IMR-90 (cell line): ENCODE data around the gene CHCT1. TPM values are rescaled to one million over a fixed set of nuclear protein-coding genes. Genes with fewer than 3 reads are reported as not detected.

Source experiments
- ATAC-seq: fragments of 200-7000 bp; cut with Tn5 transposase; 2 replicates; pipeline ENCODE4 v1.9.1; 2020; ENCODE audit warnings: low read depth, mild to moderate bottlenecking, moderate library complexity
- BruUV-seq: library from RNA; stranded (reverse); fragments of 400-500 nt; replicated peaks from 2 replicates; lab custom pipeline; 2021; lab: Mats Ljungman, UMichigan
- CTCF ChIA-PET: fragments of 300-600 bp; formaldehyde crosslinking; extraction: SDS; loops from one replicate; lab custom pipeline; 2021; ENCODE audit warnings: antibody characterized with exemption; lab: Yijun Ruan, JAX
- POLR2A ChIA-PET: fragments of 300-600 bp; sonication (Branson Sonifier 250); formaldehyde crosslinking; loops from one replicate; lab custom pipeline; 2022; ENCODE audit warnings: antibody characterized with exemption; ENCODE audit not compliant: unreplicated experiment; lab: Charles Lee
- DNase-seq: peaks from one replicate; pipeline ENCODE4 v3.0.0; 2013
- H2AFZ ChIP-seq: replicated peaks from 2 replicates; pipeline ENCODE3; 2013; ENCODE audit warnings: low read length, mild to moderate bottlenecking; ENCODE audit not compliant: poor library complexity
- H2AK5ac ChIP-seq: 2 replicates; pipeline ENCODE4 v1.6.1; 2013; ENCODE audit warnings: low read depth, low read length, inconsistent platforms
- H2AK9ac ChIP-seq: replicated peaks from 2 replicates; pipeline ENCODE3; 2013; ENCODE audit warnings: mild to moderate bottlenecking, low read depth, low read length, moderate library complexity; ENCODE audit not compliant: poor library complexity
- H2BK120ac ChIP-seq: 2 replicates; pipeline ENCODE4 v1.6.1; 2013; ENCODE audit warnings: low read depth, low read length, inconsistent platforms
- H2BK15ac ChIP-seq: 3 replicates; pipeline ENCODE4 v1.6.1; 2013; ENCODE audit warnings: low read depth, low read length, inconsistent platforms
- H2BK20ac ChIP-seq: 2 replicates; pipeline ENCODE4 v1.6.1; 2013; ENCODE audit warnings: low read depth, mild to moderate bottlenecking, inconsistent platforms, low read length, moderate library complexity
- H2BK5ac ChIP-seq: 2 replicates; pipeline ENCODE4 v1.6.1; 2013; ENCODE audit warnings: mild to moderate bottlenecking, low read depth, low read length, inconsistent platforms; ENCODE audit not compliant: poor library complexity, severe bottlenecking
- H3K14ac ChIP-seq: replicated peaks from 2 replicates; pipeline ENCODE4 v1.6.1; 2013; ENCODE audit warnings: low read depth, low read length, inconsistent platforms
- H3K18ac ChIP-seq: 2 replicates; pipeline ENCODE4 v1.6.1; 2013; ENCODE audit warnings: low read depth, low read length, control low read depth
- H3K23ac ChIP-seq: 2 replicates; pipeline ENCODE4 v1.6.1; 2013; ENCODE audit warnings: low read depth, low read length, inconsistent platforms
- H3K27ac ChIP-seq: 2 replicates; pipeline ENCODE4 v1.5.1; 2013; ENCODE audit warnings: mild to moderate bottlenecking, control low read depth, low read length; ENCODE audit not compliant: insufficient read depth
- H3K27me3 ChIP-seq: 2 replicates; pipeline ENCODE4 v1.6.1; 2013; ENCODE audit warnings: low read length; ENCODE audit not compliant: control insufficient read depth, insufficient read depth
- H3K36me3 ChIP-seq: 2 replicates; pipeline ENCODE4 v1.6.1; 2013; ENCODE audit warnings: low read length, mixed read lengths; ENCODE audit not compliant: control insufficient read depth, insufficient read depth
- H3K4ac ChIP-seq: 2 replicates; pipeline ENCODE4 v1.6.1; 2013; ENCODE audit warnings: low read depth, low read length, inconsistent platforms
- H3K4me1 ChIP-seq: 2 replicates; pipeline ENCODE4 v1.6.1; 2013; ENCODE audit warnings: low read length, mixed read lengths; ENCODE audit not compliant: control insufficient read depth, insufficient read depth
- H3K4me2 ChIP-seq: 2 replicates; pipeline ENCODE4 v1.6.1; 2013; ENCODE audit warnings: low read depth, mild to moderate bottlenecking, control low read depth, low read length, moderate library complexity
- H3K4me3 ChIP-seq: 2 replicates; pipeline ENCODE4 v1.5.1; 2013; ENCODE audit warnings: low read depth, mild to moderate bottlenecking, control low read depth, low read length, moderate library complexity; ENCODE audit not compliant: insufficient read depth
- H3K56ac ChIP-seq: 2 replicates; pipeline ENCODE4 v1.6.1; 2013; ENCODE audit warnings: low read length, inconsistent platforms; ENCODE audit not compliant: insufficient read depth; ENCODE audit errors: extremely low read depth
- H3K79me1 ChIP-seq, 2 experiments: 2 replicates each; pipeline ENCODE4 v1.6.1; 2013; ENCODE audit warnings: low read length in 2 of 2, inconsistent platforms in 1 of 2, low read depth in 1 of 2
- H3K9ac ChIP-seq: 2 replicates; pipeline ENCODE4 v1.6.1; 2013; ENCODE audit warnings: low read depth, low read length, control low read depth
- H3K9me1 ChIP-seq: 2 replicates; pipeline ENCODE4 v1.6.1; 2013; ENCODE audit warnings: low read length, inconsistent platforms; ENCODE audit not compliant: insufficient read depth
- H3K9me3 ChIP-seq: 2 replicates; pipeline ENCODE4 v1.6.1; 2013; ENCODE audit warnings: low read length; ENCODE audit not compliant: control insufficient read depth, insufficient read depth
- H4K20me1 ChIP-seq: 2 replicates; pipeline ENCODE4 v1.6.1; 2013; ENCODE audit warnings: low read length, inconsistent platforms; ENCODE audit not compliant: insufficient read depth
- H4K5ac ChIP-seq: 2 replicates; pipeline ENCODE4 v1.6.1; 2013; ENCODE audit warnings: mild to moderate bottlenecking, low read depth, low read length, control low read depth
- H4K8ac ChIP-seq, 2 experiments: 2 replicates each; pipeline ENCODE4 v1.6.1; 2013; ENCODE audit warnings: low read depth in 2 of 2, low read length in 2 of 2, control low read depth in 1 of 2, inconsistent platforms in 1 of 2
- H4K91ac ChIP-seq: 2 replicates; pipeline ENCODE4 v1.6.1; 2013; ENCODE audit warnings: low read depth, low read length, inconsistent platforms; ENCODE audit not compliant: insufficient read depth
- BHLHE40 ChIP-seq: fragments of 150-350 bp; IDR thresholded peaks from 2 replicates; pipeline ENCODE4 v1.6.1; 2016; ENCODE audit warnings: mild to moderate bottlenecking, low read depth, low read length
- CEBPB ChIP-seq: IDR thresholded peaks from 2 replicates; pipeline ENCODE4 v1.6.1; 2012; ENCODE audit warnings: low read depth, low read length, improper control_type of control experiment
- CHD1 ChIP-seq: IDR thresholded peaks from 2 replicates; pipeline ENCODE4 v1.6.1; 2012; ENCODE audit warnings: low read depth, low read length, improper control_type of control experiment
- ELK1 ChIP-seq: fragments of 150-350 bp; IDR thresholded peaks from 2 replicates; pipeline ENCODE4 v1.6.1; 2016; ENCODE audit warnings: low read depth, mild to moderate bottlenecking, low read length, moderate library complexity, borderline replicate concordance
- FOS ChIP-seq: fragments of 150-350 bp; IDR thresholded peaks from 2 replicates; pipeline ENCODE4 v1.6.1; 2016; ENCODE audit warnings: low read depth, low read length
- MAFK ChIP-seq: IDR thresholded peaks from 2 replicates; pipeline ENCODE4 v1.6.1; 2012; ENCODE audit warnings: low read depth, low read length, improper control_type of control experiment
- MAZ ChIP-seq: IDR thresholded peaks from 2 replicates; pipeline ENCODE4 v1.6.1; 2012; ENCODE audit warnings: low read depth, mild to moderate bottlenecking, low read length, improper control_type of control experiment, moderate library complexity, borderline replicate concordance
- MXI1 ChIP-seq: IDR thresholded peaks from 2 replicates; pipeline ENCODE4 v1.6.1; 2012; ENCODE audit warnings: low read depth, mild to moderate bottlenecking, low read length, moderate library complexity, borderline replicate concordance
- NFE2L2 ChIP-seq: fragments of 150-350 bp; IDR thresholded peaks from 2 replicates; pipeline ENCODE4 v1.6.1; 2016; ENCODE audit warnings: low read depth, mild to moderate bottlenecking, low read length
- POLR2A ChIP-seq: IDR thresholded peaks from 2 replicates; pipeline ENCODE4 v1.6.1; 2012; ENCODE audit warnings: mild to moderate bottlenecking, low read depth, low read length
- RAD21 ChIP-seq: IDR thresholded peaks from 2 replicates; pipeline ENCODE4 v1.6.1; 2012; ENCODE audit warnings: low read length, improper control_type of control experiment
- RCOR1 ChIP-seq: IDR thresholded peaks from 2 replicates; pipeline ENCODE4 v1.6.1; 2012; ENCODE audit warnings: mild to moderate bottlenecking, low read length, improper control_type of control experiment; ENCODE audit not compliant: insufficient replicate concordance
- RFX5 ChIP-seq: IDR thresholded peaks from 2 replicates; pipeline ENCODE4 v1.8.0; 2012; ENCODE audit warnings: low read depth, mild to moderate bottlenecking, low read length, moderate library complexity
- SMC3 ChIP-seq: fragments of 150-350 bp; IDR thresholded peaks from 2 replicates; pipeline ENCODE4 v1.6.1; 2016; ENCODE audit warnings: low read depth, mild to moderate bottlenecking, antibody characterized with exemption, low read length, moderate library complexity
- USF2 ChIP-seq: fragments of 150-350 bp; IDR thresholded peaks from 2 replicates; pipeline ENCODE4 v1.6.1; 2017; ENCODE audit warnings: mild to moderate bottlenecking, antibody characterized with exemption, low read length, low read depth
- WGBS, 2 experiments: methylation state at CpG; one replicate each; pipeline versions ENCODE4 v1.1.5 to v1.1.7; 2013; ENCODE audit warnings: missing lambda C conversion rate in 2 of 2; ENCODE audit not compliant: insufficient read length in 1 of 2; ENCODE audit errors: extremely low coverage in 2 of 2; 5-methylcytosine and 5-hydroxymethylcytosine counted together
- dilution Hi-C: fragments of 300-500 bp; cut with HindIII; formaldehyde crosslinking; loops from one replicate; pipeline ENCODE4 v1.14.3; 2018; ENCODE audit warnings: low sequenced_read_pairs; ENCODE audit not compliant: unreplicated experiment
- in situ Hi-C: fragments of 300-500 bp; cut with MboI; formaldehyde crosslinking; loops from 3 replicates; pipeline ENCODE4 v1.14.3; 2019; ENCODE audit warnings: low sequenced_read_pairs, inconsistent platforms, mixed read lengths
- intact Hi-C: fragments of 100-400 bp; cut with micrococcal nuclease; formaldehyde crosslinking; loops from 2 replicates; pipeline ENCODE4 v1.10.0; 2022
- polyA plus RNA-seq, 3 experiments: library from polyadenylated mRNA; depleted of rRNA; stranded (reverse); fragments of >200 nt; gene quantifications; 2 replicates each; pipeline ENCODE4 v1.2.3, GENCODE V29; 2012; ENCODE audit warnings: low replicate concordance in 1 of 3
- total RNA-seq: library from RNA; depleted of rRNA; stranded (reverse); fragments of >200 nt; gene quantifications from 2 replicates; pipeline ENCODE4 v1.2.3, GENCODE V29; 2012
- TF ChIP-seq, protein P1 (sequence below): conservative IDR thresholded peaks from 2 replicates; pipeline ENCODE4 v1.5.1; 2012; ENCODE audit warnings: mild to moderate bottlenecking, low read depth, low read length, improper control_type of control experiment

The CHCT1 gene
- total and polyA plus RNA-seq, 2 of the 4 experiments (the other 2 are of a cell fraction) = not detected

- no peaks in the 10 kb centered on the region for H3K9me3 ChIP-seq
- H3K27me3 ChIP-seq = no peaks in the 10 kb centered on the region
- H4K20me1 ChIP-seq = no peaks in the 10 kb centered on the region; the same call in 1 of the 2 replicates
- peaks cover 18% of the 10 kb centered on the region for H3K36me3 ChIP-seq
- H3K18ac ChIP-seq = no peak overlapping the region
- intact Hi-C loops = no loop called here
- in situ Hi-C loops = no loop called here
- H3K4ac ChIP-seq = no peak overlapping the region
- TF ChIP-seq CHD1 (no peak), RFX5 (no peak), FOS (no peak), RCOR1 (no peak), BHLHE40 (no peak), MAFK (no peak), SMC3 (no peak), POLR2A (no peak), ELK1 (no peak), USF2 (no peak), RAD21 (no peak), MXI1 (no peak), CEBPB (no peak), NFE2L2 (no peak), MAZ (no peak)
- TF ChIP-seq, protein P1, sequence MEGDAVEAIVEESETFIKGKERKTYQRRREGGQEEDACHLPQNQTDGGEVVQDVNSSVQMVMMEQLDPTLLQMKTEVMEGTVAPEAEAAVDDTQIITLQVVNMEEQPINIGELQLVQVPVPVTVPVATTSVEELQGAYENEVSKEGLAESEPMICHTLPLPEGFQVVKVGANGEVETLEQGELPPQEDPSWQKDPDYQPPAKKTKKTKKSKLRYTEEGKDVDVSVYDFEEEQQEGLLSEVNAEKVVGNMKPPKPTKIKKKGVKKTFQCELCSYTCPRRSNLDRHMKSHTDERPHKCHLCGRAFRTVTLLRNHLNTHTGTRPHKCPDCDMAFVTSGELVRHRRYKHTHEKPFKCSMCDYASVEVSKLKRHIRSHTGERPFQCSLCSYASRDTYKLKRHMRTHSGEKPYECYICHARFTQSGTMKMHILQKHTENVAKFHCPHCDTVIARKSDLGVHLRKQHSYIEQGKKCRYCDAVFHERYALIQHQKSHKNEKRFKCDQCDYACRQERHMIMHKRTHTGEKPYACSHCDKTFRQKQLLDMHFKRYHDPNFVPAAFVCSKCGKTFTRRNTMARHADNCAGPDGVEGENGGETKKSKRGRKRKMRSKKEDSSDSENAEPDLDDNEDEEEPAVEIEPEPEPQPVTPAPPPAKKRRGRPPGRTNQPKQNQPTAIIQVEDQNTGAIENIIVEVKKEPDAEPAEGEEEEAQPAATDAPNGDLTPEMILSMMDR = no peak
- H2BK20ac ChIP-seq = no peak overlapping the region
- no peak overlapping the region for H3K9ac ChIP-seq
- H3K14ac ChIP-seq = no peak overlapping the region
- no peak overlapping the region for H4K5ac ChIP-seq
- no peaks in the 10 kb centered on the region for H3K9me1 ChIP-seq
- DNase-seq (no peak), ATAC-seq (no peak)
- H3K27ac ChIP-seq = no peak overlapping the region
- H3K79me1 ChIP-seq = peaks cover 13 to 26% of the 10 kb centered on the region in 2 experiments
- no peak overlapping the region for H4K8ac ChIP-seq
- H2AK5ac ChIP-seq = no peak overlapping the region
- H3K23ac ChIP-seq = no peak overlapping the region
- no peak overlapping the region for H2BK5ac ChIP-seq
- H3K56ac ChIP-seq = no peak overlapping the region
- no peak overlapping the region for H2AK9ac ChIP-seq
- H3K4me1 ChIP-seq = peaks cover 8% of the 10 kb centered on the region
- BruUV-seq = no TSS peak
- dilution Hi-C loops = no loop called here
- no peak overlapping the region for H2AFZ ChIP-seq
- no peak overlapping the region for H3K4me3 ChIP-seq
- no peak overlapping the region for H3K4me2 ChIP-seq
- no peak overlapping the region for H2BK15ac ChIP-seq
- no peak overlapping the region for H4K91ac ChIP-seq
- ChIA-PET CTCF (no interaction called here), POLR2A (no interaction called here)
- H2BK120ac ChIP-seq = no peak overlapping the region
- WGBS, 2 experiments = no CpG with 5 or more reads among the region's 1 CpG
These were observed 50.2 kb downstream of the CHCT1 start for GRCh38 chr17:60472449-60472848.
